ENCODE results near the gene KLK7. TPM values are rescaled to one million over a fixed set of nuclear protein-coding genes. Genes with fewer than 3 reads are reported as not detected.
A peak's percentile ranks its signal among the peaks of the same experiment; 100 is the strongest.

KLK7 gene
- total RNA-seq, 2 experiments from 2014 or later = not detected

- ATAC-seq (no peak), DNase-seq (no peak)
- ChIA-PET CTCF (no interaction called here), POLR2A (no interaction called here)
- no peak overlapping the region for H3K4me3 Mint-ChIP-seq
- TF ChIP-seq CTCF (IDR thresholded peaks at IDR 0.05) = no peak
- no peaks in the 10 kb centered on the region for H3K4me1 Mint-ChIP-seq (ENCODE audit: low read depth)
- H3K36me3 Mint-ChIP-seq (ENCODE audit: low read depth) = no peaks in the 10 kb centered on the region
- intact Hi-C loops (cut with micrococcal nuclease) = no loop called here
- H3K27me3 Mint-ChIP-seq = peaks cover 30% of the 10 kb centered on the region
- H3K9me3 Mint-ChIP-seq = no peaks in the 10 kb centered on the region
- no peak overlapping the region for H3K27ac Mint-ChIP-seq
Measured at GRCh38 chr19:51005248-51005647, 21.5 kb upstream of the KLK7 start.

- ATAC-seq (no peak), DNase-seq (no peak)
- CTCF ChIA-PET = no interaction called here
- Mint-ChIP-seq H3K36me3 (ENCODE audit: low read depth) (no peaks in the 10 kb centered on the region), H3K27ac (no peak overlapping the region), H3K4me3 (no peak overlapping the region), H3K9me3 (no peaks in the 10 kb centered on the region), H3K27me3 (peaks cover 38% of the 10 kb centered on the region), H3K4me1 (ENCODE audit: low read depth) (no peaks in the 10 kb centered on the region)
- intact Hi-C loops (cut with micrococcal nuclease) = no loop called here
- POLR2A ChIA-PET = no interaction called here
- no peak for TF ChIP-seq CTCF (IDR thresholded peaks at IDR 0.05)
Measured at GRCh38 chr19:51003316-51003715, 19.6 kb upstream of the KLK7 start.

- no peaks in the 10 kb centered on the region for H3K4me1 Mint-ChIP-seq (ENCODE audit: low read depth)
- peak; percentile 60 for DNase-seq
- ATAC-seq = peak; percentile 84
- peaks cover 40% of the 10 kb centered on the region for H3K27me3 Mint-ChIP-seq
- ChIA-PET POLR2A (no interaction called here), CTCF (no interaction called here)
- H3K4me3 Mint-ChIP-seq = no peak overlapping the region
- intact Hi-C loops (cut with micrococcal nuclease) = no loop called here
- no peak overlapping the region for H3K27ac Mint-ChIP-seq
- no peaks in the 10 kb centered on the region for H3K36me3 Mint-ChIP-seq (ENCODE audit: low read depth)
- no peak for TF ChIP-seq CTCF (IDR thresholded peaks at IDR 0.05)
- H3K9me3 Mint-ChIP-seq = no peaks in the 10 kb centered on the region
Measured at GRCh38 chr19:51002542-51003311, 19.0 kb upstream of the KLK7 start.

GRCh38 chr19:51002089-51002532 lies 18.4 kb upstream of the KLK7 start:
- H3K9me3 Mint-ChIP-seq = no peaks in the 10 kb centered on the region
- no peaks in the 10 kb centered on the region for H3K36me3 Mint-ChIP-seq (ENCODE audit: low read depth)
- H3K4me3 Mint-ChIP-seq = no peak overlapping the region
- intact Hi-C loops (cut with micrococcal nuclease) = no loop called here
- no peak overlapping the region for H3K27ac Mint-ChIP-seq
- no peaks in the 10 kb centered on the region for H3K4me1 Mint-ChIP-seq (ENCODE audit: low read depth)
- H3K27me3 Mint-ChIP-seq = peaks cover 38% of the 10 kb centered on the region
- ChIA-PET CTCF (no interaction called here), POLR2A (interaction anchor here (0.7 kb wide), 1 partner anchor 136 kb away, joined by 3 read pairs; no protein-coding TSS in a partner anchor)
- no peak for ATAC-seq
- DNase-seq = no peak
- no peak for TF ChIP-seq CTCF (IDR thresholded peaks at IDR 0.05)

- POLR2A ChIA-PET = interaction anchor here (0.7 kb wide), 1 partner anchor 136 kb away, joined by 3 read pairs; no protein-coding TSS in a partner anchor
- Mint-ChIP-seq H3K4me1 (ENCODE audit: low read depth) (no peaks in the 10 kb centered on the region), H3K36me3 (ENCODE audit: low read depth) (no peaks in the 10 kb centered on the region), H3K27ac (no peak within 1 kb of the TSS), H3K4me3 (no peak within 1 kb of the TSS), H3K9me3 (no peaks in the 10 kb centered on the region), H3K27me3 (peaks cover 41% of the 10 kb centered on the region)
- ATAC-seq (no peak), DNase-seq (no peak)
- TF ChIP-seq CTCF (IDR thresholded peaks at IDR 0.05) = no peak
- intact Hi-C loops (cut with micrococcal nuclease) = no loop called here
- CTCF ChIA-PET = no interaction called here
Measured at GRCh38 chr19:51001515-51001914, 17.8 kb upstream of the KLK7 start, which contains the start of gene KLK8. Gene KLK8, minus strand, starts transcription at chr19:51001604. Its CDS starts 437 bp downstream, at chr19:51001167.
